ENCODE measurements around the gene PSD. TPM values are rescaled to one million over a fixed set of nuclear protein-coding genes. Genes with fewer than 3 reads are reported as not detected.

PSD gene
- total and polyA plus RNA-seq, 2 donors (not counting 3 experiments of a cell fraction or from before 2014, with no cell fraction given): 0.10 to 0.40 TPM

GRCh38 chr10:102435529-102436233 is 17.1 kb upstream of the PSD start:
- Histone ChIP-seq H3K9ac (replicated peaks; ENCODE audit: extremely low read depth, insufficient read depth, low read length) (no peak overlapping the region), H3K4me1 (ENCODE audit: control insufficient read depth, extremely low read depth, insufficient read depth, low read length) (peaks cover 7% of the 10 kb centered on the region), H3K9me3 (replicated peaks; ENCODE audit: control insufficient read depth, insufficient read depth, low read length) (no peaks in the 10 kb centered on the region), H2AFZ (ENCODE audit: low read depth, low read length) (no peak overlapping the region), H3K27me3 (ENCODE audit: control insufficient read depth in 2 of 2, insufficient read depth in 2 of 2, low read length in 2 of 2) (peaks cover 11 to 22% of the 10 kb centered on the region in 2 experiments), H3K36me3 (ENCODE audit: control insufficient read depth in 2 of 2, extremely low read depth in 1 of 2, insufficient read depth in 2 of 2, low read length in 2 of 2) (no peaks in the 10 kb centered on the region), H4K20me1 (replicated peaks; ENCODE audit: control insufficient read depth, extremely low read depth, insufficient read depth, low read length) (no peaks in the 10 kb centered on the region), H3K79me2 (ENCODE audit: control insufficient read depth, insufficient read depth, low read length) (peaks cover 9% of the 10 kb centered on the region), H3K27ac (ENCODE audit: insufficient read depth, low read depth, low read length) (no peak overlapping the region), H3K9me1 (replicated peaks; ENCODE audit: control insufficient read depth, extremely low read depth, insufficient read depth, low read length) (no peaks in the 10 kb centered on the region), H3K4me3 (replicated peaks in 1 of 3; ENCODE audit: insufficient read depth in 1 of 3, low read depth in 1 of 3, low read length in 3 of 3) (no peak overlapping the region), H3K4me2 (ENCODE audit: insufficient read depth, low read length) (no peak overlapping the region)
- TF ChIP-seq MAX (IDR thresholded peaks at IDR 0.05; ENCODE audit: insufficient read depth, insufficient read length) (no peak), MYC (IDR thresholded peaks at IDR 0.05; ENCODE audit: low read depth, low read length) (no peak), FOS (IDR thresholded peaks at IDR 0.05; ENCODE audit: borderline replicate concordance, insufficient read depth, low read length) (no peak), GATA2 (IDR thresholded peaks at IDR 0.05; ENCODE audit: insufficient read depth, insufficient read length, low read depth, low read length) (no peak), EZH2 (IDR thresholded peaks at IDR 0.05; ENCODE audit: borderline replicate concordance, low read depth, low read length, severe bottlenecking) (no peak), JUN (IDR thresholded peaks at IDR 0.05; ENCODE audit: borderline replicate concordance, insufficient read depth, insufficient read length, low read depth) (no peak), POLR2A (IDR thresholded peaks at IDR 0.05; ENCODE audit: low read depth, low read length) (no peak), POLR2AphosphoS5 (IDR thresholded peaks at IDR 0.05; ENCODE audit: insufficient read depth, low read depth, low read length) (no peak)
- intact Hi-C loops (cut with micrococcal nuclease): no loop called here
- DNase-seq (ENCODE audit: low read depth, low spot score): no peak
- BruUV-seq (replicated peaks): no TSS peak
- dilution Hi-C loops (cut with MboI; ENCODE audit: extremely low pct_ligation_motif_present, low sequenced_read_pairs): no loop called here
- ChIA-PET POLR2A (no interaction called here), CTCF (interaction anchor here (0.7 to 1.2 kb wide), 4 partner anchors 33 to 206 kb away, joined by 3 to 6 read pairs (median 3); no protein-coding TSS in a partner anchor)
- no peak for FAIRE-seq
